HG02798 (cell line): ENCODE measurements around the gene RPTOR.
"Not testable (repeated sequence)": the region's sequence is repeated elsewhere in the genome, so short reads cannot be mapped to it uniquely, and the experiment has no call there.

ENCODE experiments used
- ATAC-seq: cut with Tn5 transposase; IDR thresholded peaks from one replicate; pipeline ENCODE4 v1.9.1; 2021; ENCODE audit warnings: mild to moderate bottlenecking; ENCODE audit not compliant: unreplicated experiment, poor library complexity

The RPTOR gene

DNA sequence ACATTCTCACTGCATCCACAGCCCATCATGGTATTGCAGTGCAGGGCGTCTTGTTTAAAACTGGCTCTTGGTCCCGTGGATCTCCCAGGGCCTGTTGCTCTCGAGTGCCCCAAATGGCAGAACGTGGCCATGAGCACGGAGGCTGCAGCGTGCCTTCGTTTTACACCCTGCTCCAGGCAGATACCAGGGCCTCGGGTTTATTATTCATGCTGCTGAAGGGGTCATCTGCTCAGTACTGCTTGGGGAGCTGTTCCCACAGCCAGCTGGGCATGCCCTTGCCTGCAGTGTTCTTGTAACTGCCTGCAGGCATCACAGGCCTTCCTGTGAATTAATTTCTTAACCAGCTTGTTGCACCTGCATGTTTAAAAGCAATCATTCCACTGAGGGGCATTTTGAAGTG is 317.3 kb downstream of the RPTOR start:
- ATAC-seq, result no peak

DNA sequence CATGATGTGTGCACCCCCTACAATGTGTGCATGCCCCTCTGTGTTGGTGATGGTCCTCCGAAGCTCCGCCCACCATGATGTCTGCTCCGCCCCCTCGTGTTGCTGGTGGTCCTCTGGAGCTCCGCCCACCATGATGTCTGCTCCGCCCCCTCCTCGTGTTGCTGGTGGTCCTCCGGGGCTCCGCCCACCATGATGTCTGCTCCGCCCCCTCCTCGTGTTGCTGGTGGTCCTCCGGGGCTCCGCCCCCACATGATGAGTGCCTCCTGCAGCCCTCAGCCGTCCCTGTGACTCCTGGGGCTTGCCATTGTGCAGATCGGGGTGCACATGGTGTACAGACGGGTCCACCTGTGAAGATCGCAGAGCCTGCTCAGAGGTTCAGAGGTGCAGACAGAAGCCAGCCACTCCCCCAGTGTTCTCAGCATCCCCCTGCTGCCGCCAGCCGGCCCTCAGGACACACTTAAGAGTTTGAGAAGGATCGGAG is 317.9 kb downstream of the RPTOR start:
- ATAC-seq, result no peak

DNA sequence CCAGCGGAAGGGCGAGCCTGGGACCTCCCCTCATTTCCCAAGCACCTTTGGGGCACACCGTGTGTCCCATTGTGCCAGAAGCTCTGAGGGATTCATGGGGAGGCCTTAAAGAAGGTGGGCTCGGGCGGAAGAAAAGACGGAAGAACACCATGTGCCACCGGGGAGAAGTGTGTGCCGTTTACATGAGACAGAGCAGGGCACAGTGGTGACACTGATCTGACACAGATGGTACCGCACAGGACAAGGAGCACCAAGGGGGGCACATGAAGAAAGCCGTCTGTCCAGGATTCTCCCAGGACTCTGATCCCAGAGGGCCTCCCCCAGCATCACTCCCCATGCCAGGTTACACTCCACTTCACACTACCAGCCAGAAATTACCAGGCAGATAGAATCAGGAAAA is 318.3 kb downstream of the RPTOR start:
- no peak for ATAC-seq

DNA sequence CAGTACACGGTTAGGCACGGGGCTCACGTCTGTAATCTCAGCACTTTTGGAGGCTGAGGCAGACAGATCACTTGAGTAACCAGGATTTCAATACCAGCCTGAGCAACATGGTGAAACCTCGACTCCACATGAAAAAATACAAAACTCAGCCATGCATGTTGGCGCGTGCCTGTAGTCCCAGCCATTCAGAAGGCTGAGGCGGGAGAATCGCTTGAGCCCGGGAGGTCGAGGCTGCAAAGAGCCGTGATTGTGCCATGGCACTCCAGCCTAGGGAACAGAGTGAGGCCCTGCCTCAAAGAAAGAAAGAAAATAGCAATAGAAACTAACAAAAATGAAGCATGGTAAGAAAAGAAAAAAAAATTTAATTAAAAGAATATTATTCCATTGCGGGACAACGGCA is 319.0 kb downstream of the RPTOR start:
- no peak for ATAC-seq

DNA sequence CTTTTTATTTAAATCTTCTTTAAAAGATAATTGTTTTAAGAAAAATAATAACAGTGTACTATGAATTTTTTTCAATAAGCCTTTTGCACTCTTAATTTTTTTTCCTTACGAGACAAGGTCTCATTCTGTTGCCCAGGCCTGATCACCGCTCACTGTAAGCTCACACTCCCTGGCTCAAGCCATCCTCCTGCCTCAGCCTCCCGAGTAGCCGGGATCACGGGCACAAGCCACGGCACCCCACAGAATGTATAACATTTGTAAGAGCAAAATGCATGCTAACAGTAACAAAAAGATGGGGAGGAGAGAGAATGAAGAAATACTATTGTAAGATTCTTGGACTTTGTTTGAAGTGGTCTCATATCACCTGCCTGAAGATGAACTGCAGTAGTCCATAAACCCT is 320.1 kb downstream of the RPTOR start:
- no peak for ATAC-seq

DNA sequence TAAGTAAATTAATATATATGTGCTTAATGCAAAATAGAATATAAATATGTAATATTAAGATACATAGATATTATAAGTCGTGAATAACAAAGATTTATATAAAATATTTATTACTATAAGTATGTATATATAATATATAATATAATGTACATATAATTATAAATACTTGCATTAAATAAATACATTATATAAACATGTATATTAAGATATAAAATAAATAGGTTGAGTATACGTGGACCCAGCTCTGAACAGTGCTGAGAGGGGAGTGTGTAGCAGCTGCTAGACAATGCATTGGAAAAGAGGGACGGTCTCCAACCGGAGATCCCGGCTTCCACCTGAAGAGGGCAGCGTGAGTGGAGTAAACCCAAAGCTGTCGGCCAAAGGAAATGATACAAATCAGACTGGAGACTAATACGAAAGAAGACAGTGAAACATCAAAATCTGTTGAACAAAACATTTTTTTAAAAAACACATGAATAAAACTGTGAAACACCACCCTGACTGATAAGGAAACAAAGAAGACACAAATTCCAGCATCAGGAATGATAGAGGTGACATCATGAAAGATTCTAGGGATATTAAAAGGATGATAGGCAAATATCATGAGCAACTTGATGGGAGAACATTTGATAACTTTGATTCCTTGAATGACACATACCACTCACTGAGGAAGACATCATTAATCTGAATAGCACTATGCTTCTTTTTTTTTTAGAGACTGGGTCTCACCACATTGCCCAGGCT is 321.6 kb downstream of the RPTOR start:
- ATAC-seq, result no peak

DNA sequence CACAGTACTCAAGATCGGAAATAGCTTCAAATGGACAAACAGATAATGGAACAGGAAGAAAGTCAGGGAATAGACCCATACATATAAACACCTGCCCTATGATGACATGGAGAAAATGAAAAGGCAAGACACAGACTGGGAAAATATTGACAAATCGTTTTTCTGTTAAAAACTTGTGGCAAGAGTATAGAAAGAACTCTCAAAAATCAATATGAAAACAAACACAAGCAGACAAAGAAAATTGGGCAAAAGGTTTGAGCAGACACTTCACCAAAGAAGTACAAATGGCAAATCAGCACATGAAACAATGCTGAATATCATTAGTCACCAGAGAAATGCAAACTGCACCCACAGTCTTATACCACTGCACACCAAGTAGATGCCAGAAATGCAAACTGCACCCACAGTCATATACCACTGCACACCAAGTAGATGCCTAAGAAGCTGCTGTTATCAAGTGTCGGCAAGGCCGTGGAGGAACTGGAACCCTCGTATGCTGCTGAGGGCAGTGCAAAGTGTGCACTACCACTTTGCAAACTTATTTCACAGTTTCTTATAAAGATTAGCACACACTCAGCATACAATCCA is 323.5 kb downstream of the RPTOR start:
- no peak for ATAC-seq

DNA sequence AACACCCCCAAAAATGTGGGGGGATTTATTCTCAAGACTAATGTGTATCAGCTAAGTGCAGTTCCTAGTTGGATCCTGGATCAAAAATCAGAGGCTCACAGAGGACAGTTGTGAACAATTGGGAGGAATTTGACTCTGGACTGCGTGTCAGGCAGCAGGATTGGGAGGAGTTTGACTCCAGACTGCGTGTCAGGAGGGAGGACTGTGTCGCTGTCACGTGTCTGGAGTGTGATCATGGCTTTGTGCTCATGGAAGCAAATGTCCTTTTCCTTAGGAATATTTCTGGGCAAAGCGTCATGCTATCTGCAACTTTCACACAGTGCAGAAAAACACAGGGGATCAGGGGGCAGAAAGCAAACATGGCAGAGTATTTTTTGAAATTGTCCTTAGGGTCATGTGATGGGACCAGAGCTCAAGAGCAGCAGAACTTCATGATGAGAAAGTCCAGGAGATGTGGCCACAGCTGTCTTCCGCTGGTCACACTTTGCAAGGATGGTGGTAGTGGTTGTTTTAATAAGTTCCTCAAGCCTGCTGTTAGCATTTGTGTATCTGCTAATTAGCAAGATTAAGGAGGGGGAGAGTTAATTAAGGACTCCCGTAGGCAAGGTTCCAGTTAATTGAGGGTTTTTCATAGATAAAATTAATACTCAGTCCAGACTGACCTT is 325.0 kb downstream of the RPTOR start:
- no peak for ATAC-seq

DNA sequence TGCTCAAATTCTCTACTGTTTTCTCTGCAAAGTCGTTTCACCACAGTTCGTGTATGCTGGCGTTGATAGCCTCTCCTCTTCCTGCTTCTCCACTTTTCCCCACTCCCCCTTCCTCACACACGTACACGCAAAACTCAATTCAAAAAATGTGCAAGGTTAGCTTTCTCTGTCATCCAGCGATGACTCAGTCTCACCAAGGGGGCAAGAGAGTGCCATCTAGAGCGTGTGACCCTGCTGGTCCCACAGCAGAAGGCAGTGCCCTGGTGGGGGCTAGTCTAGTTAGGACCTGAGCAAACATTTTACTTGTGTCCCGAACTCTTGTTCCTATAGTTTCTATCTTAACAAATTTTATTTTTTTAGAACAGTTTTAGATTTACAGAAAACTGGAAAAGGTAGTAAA is 325.8 kb downstream of the RPTOR start:
- no peak for ATAC-seq

DNA sequence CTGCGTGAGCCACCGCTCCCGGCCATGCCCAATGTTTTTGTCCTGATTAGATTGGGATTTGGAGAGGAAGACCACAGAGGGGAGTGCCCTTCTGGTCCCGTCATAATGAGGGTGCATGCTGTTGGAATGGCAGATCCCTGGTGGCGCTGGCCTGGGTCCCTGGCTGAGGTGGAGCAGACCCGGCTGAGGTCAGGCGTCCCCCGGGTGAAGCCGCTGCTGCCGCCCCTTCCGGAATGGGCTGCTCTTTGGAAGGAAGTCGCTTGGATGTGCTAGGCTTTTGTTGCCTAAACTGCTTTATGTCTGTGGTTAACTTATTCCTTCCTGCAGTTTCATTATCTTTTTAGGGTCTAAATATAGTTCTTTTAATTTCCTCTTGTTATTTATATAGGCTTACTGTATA is 326.7 kb downstream of the RPTOR start:
- ATAC-seq, result no peak

DNA sequence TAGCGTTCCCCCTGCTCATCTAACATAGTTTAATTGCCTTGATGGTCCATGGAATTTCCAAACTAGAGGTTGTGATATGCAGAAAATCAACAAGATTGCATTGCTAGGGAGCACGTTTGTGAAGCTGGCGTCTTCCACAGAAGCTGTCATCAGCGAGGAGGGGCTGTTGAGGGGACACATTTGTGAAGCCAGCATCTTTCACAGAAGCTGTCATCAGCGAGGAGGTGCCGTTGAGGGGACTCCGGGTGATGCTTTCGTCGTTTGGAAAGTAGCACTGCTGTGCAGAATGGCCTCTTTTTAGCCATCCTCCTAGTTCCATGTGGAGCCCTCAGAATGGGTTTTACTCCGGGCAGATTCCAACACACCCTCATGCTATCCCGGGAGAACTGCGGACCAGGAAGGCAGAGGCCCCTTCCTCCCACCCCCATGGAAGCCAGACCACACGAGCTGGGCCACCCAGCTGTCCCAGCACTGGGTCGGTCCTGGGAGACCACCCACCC is 327.4 kb downstream of the RPTOR start:
- ATAC-seq, result no peak

DNA sequence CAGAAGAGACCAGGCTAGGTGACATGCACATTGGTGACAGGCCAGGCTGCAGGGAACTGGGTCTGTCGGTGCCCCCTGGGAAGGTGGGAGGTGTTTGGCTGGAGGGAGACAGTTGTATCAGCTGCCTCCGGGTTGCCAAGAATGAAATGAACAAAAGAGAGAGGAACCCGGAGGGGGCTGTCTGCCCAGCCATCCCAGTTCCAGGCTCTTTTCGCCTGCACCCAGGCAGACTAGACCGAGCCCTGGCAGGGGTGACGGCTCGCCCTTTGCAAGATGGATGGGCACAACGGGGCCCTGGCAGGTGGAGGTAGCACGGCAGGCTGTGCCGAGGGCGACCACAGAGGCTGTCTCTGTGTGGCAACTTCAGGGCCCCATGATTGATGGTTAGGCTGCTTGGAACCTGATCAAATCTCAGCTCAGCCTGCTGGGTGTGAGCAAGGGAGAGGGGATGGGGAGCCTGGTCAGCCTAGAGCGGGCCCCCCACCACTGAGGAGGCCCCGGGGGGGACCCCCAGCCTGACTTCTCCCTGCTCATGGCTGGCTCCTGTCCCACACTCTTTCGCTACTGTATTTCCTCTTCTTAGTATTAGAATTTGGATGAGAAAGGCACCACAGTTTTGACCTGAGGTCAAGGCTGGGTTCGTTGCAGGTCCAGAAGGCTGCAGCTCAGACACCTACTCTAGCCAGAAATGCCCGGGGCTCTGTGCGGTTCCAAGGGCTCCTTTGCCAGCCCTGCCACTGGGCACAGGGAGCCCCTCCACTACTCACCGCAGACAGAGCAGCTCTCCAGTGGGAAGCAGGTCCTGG is 328.1 kb downstream of the RPTOR start:
- ATAC-seq, result no peak

DNA sequence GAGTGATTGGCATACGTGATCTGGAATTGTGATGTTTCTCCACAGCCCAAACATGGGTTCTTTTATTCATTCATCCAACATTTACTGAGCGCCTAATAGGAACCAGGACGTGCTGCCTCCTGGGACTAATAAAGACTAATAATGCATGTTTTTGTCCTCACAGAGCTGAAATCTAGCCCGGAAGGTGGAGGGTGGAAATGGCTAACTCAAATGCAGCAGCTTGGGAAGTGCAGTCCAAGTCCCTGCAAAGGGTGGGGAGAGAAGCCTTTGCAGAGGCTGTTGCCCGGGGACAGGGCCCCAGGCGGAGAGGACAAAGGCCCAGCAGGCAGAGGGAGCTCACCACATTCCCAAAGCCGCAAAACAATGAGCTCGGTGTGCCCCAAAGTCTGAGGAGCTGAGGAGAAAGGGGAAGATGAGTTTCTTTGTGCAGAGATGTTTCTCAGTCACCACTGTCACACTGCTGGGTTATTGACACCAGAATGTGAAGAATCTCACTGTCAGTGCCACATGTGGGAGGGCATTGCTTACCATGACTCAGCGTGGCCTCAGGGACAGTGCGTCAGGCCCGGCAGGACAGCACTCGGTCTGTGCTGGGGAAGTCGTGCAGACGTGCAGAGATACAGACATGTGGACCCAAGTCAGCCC is 328.8 kb downstream of the RPTOR start:
- no peak for ATAC-seq

DNA sequence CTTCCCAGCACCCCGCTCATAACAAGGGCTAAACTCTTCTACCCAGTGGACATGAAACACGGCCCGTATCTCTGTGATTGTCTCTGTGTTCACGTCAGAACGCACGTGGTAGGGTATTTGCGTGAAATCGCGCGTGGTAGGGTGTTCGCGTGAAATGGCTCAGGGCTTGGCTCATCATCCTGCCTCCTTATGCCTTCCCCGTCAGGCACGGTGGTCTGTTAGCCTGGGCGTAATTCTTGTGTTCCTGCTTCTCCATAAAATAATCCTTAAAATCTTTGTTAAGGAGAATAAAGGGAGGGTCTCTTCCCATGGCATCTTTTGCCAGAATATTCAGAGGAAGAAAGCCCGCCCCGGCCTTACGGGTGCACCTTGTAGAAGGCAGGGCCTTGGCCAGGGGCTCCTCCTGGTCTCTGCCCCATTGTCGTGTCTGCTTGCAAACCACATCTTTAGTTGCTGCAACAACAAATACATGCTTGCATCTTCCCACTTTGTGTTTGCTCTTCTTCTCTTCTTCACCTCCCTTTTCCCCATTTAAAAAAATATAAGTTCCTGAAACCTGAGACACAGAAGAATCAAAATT is 330.3 kb downstream of the RPTOR start:
- no peak for ATAC-seq

DNA sequence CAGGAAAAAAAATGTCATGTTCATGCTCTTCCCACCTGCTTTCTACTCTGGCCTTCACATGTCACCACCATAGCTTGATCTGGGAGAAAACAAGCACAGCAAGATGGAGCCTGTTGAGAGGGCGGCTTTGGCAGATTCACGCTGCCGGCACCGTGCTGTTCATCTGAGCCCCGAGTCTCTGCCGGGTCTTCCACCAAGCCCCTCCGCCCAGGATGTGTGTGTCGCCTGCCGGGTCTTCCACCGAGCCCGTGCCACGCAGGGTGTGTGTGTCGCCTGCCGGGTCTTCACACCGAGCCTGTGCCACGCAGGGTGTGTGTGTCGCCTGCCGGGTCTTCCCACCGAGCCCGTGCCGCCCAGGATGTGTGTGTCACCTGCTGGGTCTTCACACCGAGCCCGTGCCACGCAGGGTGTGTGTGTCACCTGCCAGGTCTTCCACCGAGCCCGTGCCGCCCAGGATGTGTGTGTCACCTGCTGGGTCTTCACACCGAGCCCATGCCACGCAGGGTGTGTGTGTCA is 330.9 kb downstream of the RPTOR start:
- ATAC-seq, result not testable (repeated sequence)

DNA sequence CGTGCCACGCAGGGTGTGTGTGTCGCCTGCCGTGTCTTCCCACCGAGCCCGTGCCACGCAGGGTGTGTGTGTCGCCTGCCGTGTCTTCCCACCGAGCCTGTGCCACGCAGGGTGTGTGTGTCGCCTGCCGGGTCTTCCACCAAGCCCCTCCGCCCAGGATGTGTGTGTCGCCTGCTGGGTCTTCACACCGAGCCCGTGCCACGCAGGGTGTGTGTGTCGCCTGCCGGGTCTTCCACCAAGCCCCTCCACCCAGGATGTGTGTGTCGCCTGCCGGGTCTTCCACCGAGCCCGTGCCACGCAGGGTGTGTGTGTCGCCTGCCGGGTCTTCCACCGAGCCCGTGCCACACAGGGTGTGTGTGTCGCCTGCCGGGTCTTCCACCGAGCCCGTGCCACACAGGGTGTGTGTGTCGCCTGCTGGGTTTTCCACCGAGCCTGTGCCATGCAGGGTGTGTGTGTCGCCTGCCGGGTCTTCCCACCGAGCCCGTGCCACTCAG is 331.9 kb downstream of the RPTOR start:
- not testable (repeated sequence) for ATAC-seq

DNA sequence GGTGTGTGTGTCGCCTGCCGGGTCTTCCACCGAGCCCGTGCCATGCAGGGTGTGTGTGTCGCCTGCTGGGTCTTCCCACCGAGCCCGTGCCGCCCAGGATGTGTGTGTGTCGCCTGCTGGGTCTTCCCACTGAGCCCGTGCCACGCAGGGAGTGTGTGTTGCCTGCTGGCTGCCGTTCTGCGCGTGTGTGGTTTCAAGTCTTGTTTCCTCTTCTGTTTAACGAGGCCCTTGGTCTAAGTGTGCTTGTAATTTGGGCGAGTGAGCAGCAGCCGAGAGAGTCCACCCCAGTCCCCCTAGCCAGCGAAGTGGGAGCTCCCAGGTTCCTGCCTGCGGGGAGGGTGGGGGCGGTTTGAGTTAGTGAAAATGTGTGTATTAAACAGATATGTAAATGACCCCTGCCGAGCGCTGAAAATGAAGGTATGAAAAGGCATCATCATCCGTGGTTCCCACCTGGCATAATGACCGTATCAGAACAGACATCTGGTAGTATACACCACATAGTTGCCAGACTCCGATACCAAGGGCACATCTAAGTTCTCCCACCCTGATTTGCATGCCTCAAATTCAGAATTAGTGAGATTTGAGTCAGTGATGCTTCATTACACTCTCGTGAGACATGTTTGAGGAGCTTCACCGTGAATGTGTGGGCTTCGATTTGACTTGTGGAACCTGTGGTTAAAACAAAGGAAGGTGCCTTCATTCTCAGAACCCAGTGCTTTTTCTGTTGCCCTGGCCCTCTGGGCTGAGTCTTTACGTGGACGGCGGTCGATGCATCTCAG is 332.5 kb downstream of the RPTOR start:
- peak; percentile 83 for ATAC-seq

DNA sequence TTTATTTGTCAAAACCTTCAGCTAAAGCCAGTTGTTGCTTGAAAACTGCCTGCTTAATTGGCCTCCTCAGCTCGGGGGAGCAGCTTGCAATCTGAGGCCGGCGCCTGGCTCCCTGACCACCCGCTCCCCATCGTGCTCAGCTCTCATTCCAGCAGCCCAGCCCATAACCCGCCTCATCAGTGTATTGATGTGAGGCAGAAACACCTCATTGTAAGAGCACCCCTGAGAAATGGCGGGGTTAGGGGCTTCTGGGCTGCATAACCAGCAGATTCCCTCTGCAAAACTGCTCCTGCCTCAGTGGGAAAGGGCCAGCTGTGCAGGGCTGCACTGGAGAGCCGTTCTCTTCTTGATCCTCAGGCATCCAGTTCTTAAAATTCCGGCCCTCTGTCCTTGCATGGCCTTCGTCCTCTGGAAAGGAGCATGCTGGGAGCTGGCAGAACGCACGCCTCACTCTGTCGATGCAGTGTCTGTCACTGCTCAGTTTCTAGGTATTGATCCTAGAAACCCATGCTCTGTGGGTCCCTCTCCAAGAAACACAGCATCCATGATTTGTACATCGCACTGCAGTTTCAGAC is 333.2 kb downstream of the RPTOR start:
- no peak for ATAC-seq
